ENCODE data around the gene RAPGEF2.

RAPGEF2 gene

DNA sequence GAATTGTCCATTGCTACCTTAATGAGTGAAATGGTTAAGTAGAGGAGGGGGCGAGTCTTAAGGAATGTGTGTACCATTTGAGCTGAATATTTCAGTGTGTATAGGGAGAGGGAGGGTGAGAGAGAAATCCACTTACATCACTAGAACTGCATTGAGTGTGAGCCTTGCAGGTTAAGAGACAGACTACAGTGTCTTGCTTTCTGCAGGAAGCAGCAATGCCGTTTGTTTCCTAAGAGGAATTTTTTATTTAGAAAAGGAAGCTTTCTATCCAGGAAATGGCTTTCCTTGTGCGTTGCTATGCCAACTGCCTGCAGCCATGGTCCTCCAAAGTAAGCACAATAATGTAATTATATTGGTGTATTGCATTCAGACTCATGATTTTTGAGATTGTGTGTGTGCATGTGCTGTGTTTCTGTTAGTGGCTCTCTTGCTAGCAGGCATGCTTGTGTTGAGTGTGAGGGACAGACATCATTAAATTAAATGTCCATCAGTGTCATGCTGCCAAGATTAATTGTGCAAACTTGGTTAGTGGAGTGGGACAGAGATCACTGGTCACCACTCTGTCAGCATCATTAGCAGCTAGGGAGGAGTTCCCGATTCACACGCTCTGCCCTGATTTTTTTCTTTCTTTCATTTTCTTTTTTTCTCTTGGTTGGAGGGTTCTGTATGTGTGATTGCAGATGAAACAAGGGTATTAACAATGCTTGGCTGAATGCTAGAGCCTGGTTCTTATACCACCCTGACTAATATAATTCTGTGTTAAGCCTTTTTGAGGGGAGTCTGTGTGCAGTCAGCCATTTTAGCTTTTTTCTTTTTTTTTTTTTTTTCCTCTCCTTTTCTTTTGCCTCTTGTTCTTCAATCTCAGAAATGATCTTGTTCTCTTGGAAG, 164.3 kb downstream of the RAPGEF2 start:
- Mint-ChIP-seq H3K36me3 (ENCODE audit: insufficient read depth) (no peaks in the 10 kb centered on the region), H3K9me3 (no peaks in the 10 kb centered on the region), H3K27ac (no peak overlapping the region), H3K27me3 (no peaks in the 10 kb centered on the region), H3K4me1 (ENCODE audit: low read depth in 2 of 2) (peaks cover 4 to 14% of the 10 kb centered on the region in 2 donors), H3K4me3 (no peak overlapping the region)
- no peak for DNase-seq
- no peak for ATAC-seq (replicated peaks)

DNA sequence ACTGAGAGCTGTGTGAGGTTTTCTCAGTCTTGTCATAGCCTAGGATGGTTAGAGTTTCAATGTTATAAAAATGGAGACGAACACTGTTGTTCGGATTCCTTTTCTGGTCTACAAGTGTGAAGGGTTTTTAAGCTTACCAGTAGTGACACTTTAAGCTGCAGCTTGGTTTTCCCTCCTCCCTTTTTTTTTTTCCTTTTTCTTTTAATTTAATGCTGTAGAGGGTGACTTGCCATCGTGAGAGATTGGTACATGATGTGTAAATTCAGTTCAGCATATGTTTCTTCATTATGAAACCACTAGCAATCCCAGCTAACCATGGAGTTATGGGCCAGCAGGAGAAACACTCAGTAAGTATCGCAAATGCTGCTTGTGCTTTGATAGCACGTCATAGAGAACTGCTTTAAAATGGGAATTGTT, 165.0 kb downstream of the RAPGEF2 start:
- H3K4me3 Mint-ChIP-seq, result no peak overlapping the region

DNA sequence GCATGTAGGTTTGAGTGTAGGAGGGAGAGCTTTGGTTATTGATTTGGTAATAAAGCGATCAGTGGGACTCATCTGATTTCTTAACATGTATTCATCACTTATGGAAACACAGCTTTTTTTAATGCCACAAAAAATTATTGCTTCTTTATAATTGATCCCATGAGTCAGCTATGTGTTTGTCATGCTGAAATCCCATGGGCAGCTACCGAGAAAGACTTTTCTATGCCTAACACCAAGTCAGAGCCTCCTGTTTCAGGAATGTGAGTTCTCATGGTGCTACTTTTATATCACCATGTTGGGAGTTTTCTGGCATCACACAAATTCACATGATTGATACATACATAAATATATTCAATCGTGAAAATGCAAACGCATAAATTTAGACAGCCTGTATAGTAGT, 165.7 kb downstream of the RAPGEF2 start:
- Mint-ChIP-seq H3K27me3 (no peaks in the 10 kb centered on the region), H3K4me3 (no peak overlapping the region), H3K36me3 (ENCODE audit: insufficient read depth) (peaks cover 1% of the 10 kb centered on the region), H3K4me1 (ENCODE audit: low read depth in 2 of 2) (peaks cover 6 to 25% of the 10 kb centered on the region in 2 donors), H3K27ac (no peak overlapping the region), H3K9me3 (no peaks in the 10 kb centered on the region)
- DNase-seq (no peak), ATAC-seq (replicated peaks) (no peak)

More for the DNA sequence above, 165.0 kb downstream of the RAPGEF2 start:
- ATAC-seq (replicated peaks) (no peak), DNase-seq (no peak)
- no peak overlapping the region for H3K27ac Mint-ChIP-seq
- H3K27me3 Mint-ChIP-seq, result no peaks in the 10 kb centered on the region
- H3K36me3 Mint-ChIP-seq (ENCODE audit: insufficient read depth), result no peaks in the 10 kb centered on the region
- peaks cover 6 to 21% of the 10 kb centered on the region in 2 donors for H3K4me1 Mint-ChIP-seq (ENCODE audit: low read depth in 2 of 2)
- no peaks in the 10 kb centered on the region for H3K9me3 Mint-ChIP-seq

DNA sequence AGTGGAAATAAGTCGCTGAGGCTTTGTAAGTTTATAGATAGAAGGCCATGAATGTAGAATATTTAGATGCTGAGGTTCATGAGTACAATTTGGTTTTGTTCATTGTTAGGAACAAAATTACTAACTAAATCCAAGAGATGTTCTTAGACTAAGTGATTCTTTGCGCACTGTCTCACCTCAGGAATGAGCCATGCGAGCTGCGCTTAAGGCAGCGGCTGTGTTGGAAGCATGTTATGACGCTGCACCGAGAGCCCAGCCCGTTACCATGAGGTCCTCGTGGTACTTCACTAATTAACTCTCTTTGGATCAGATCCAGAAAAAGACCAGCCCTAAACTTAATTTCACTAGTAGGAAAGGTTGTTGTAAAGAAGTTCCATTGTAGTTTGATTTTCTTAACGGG, 166.2 kb downstream of the RAPGEF2 start:
- H3K4me1 Mint-ChIP-seq (ENCODE audit: low read depth in 2 of 2), result peaks cover 6 to 25% of the 10 kb centered on the region in 2 donors
- H3K36me3 Mint-ChIP-seq (ENCODE audit: insufficient read depth), result peaks cover 5% of the 10 kb centered on the region
- H3K27ac Mint-ChIP-seq, result no peak overlapping the region
- DNase-seq (no peak), ATAC-seq (replicated peaks) (no peak)
- H3K27me3 Mint-ChIP-seq, result no peaks in the 10 kb centered on the region
- H3K4me3 Mint-ChIP-seq, result no peak overlapping the region
- H3K9me3 Mint-ChIP-seq, result no peaks in the 10 kb centered on the region

DNA sequence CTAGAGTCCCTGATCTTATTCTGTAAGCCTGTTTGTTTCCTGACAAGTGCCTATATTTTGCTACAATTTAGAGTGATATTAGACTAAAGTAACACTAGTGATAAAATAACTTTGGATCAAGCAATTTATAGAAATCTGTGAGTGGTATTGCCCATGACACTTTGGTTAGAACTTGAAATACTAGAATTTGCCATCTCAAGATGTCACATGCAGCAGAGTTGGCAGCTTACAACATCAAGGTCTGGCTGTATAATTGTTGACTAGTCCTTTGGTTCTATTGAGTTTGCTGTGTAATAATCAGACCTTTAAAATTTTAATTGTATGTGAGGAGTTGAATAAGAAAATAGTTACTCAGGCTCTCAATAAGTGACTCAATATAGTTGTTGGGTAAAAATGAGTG, 167.1 kb downstream of the RAPGEF2 start:
- no peak overlapping the region for H3K27ac Mint-ChIP-seq
- H3K36me3 Mint-ChIP-seq (ENCODE audit: insufficient read depth), result peaks cover 5% of the 10 kb centered on the region
- no peaks in the 10 kb centered on the region for H3K27me3 Mint-ChIP-seq
- no peak overlapping the region for H3K4me3 Mint-ChIP-seq
- H3K4me1 Mint-ChIP-seq (ENCODE audit: low read depth in 2 of 2), result peaks cover 6 to 24% of the 10 kb centered on the region in 2 donors
- H3K9me3 Mint-ChIP-seq, result no peaks in the 10 kb centered on the region
- ATAC-seq (replicated peaks), result no peak
- DNase-seq, result no peak

DNA sequence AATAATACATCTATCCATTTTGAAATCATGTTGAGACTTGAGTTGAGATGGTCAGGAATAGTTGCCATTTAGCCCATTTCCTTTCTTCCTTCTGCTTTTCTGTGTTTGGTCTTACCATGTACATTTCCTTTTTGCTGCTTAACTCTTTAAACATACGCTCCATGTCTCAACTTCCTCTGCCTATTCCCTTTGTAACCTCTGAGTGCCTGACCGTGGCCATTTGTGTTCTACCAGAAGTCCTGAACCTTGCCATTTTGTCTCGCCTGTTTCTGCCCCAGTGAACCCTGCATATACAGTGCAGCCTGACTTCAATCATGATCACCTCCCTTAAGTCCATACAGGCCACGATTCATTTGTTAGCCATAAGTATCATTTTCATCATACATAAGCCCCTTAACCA, 169.0 kb downstream of the RAPGEF2 start:
- peaks cover 6 to 15% of the 10 kb centered on the region in 2 donors for H3K4me1 Mint-ChIP-seq (ENCODE audit: low read depth in 2 of 2)
- no peak overlapping the region for H3K4me3 Mint-ChIP-seq
- no peak overlapping the region for H3K27ac Mint-ChIP-seq
- H3K36me3 Mint-ChIP-seq (ENCODE audit: insufficient read depth), result peaks cover 5% of the 10 kb centered on the region
- no peaks in the 10 kb centered on the region for H3K9me3 Mint-ChIP-seq
- H3K27me3 Mint-ChIP-seq, result no peaks in the 10 kb centered on the region
- ATAC-seq (replicated peaks) (no peak), DNase-seq (no peak)

DNA sequence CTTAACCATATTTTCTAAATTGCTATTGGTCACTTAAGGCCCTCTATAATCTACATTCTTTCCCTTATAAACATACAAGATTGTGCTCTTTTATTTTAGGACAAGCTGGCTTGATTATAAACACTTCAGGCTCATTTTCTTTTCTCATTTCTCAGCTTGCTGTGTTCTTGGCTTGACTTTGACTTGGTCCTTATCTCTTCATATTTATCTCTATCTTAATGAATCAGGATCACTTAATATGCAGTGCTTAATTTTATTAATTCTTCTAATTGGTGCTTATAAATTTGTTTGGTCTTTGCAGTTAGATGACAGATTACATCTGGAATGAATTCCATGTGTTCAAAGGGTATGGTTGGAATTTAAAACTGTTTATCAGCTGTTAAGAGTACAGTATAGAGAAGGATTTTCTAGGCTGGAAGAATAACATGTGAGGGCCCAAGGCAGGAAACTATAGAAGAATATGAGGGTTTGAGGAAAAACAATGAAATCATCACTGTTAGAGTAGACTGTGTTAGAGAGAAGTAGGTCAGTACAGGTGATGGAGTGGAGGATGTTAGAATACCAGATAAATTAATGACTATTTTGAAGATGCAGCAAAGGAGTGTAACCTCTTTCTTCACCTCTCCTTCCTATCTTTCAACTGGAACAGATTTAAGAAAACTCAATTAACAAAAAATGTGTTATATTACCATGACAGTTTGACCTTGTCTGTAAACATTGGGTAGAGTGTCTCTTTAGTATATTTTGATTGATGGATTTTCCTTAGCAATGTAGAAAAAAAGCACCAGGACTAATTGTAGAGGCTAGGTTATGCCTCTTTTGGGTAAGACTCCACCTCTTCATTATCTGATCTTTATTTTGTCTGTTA, 169.6 kb downstream of the RAPGEF2 start:
- Mint-ChIP-seq H3K9me3 (no peaks in the 10 kb centered on the region), H3K36me3 (ENCODE audit: insufficient read depth) (peaks cover 5% of the 10 kb centered on the region), H3K27me3 (no peaks in the 10 kb centered on the region), H3K4me3 (no peak overlapping the region), H3K27ac (no peak overlapping the region), H3K4me1 (ENCODE audit: low read depth in 2 of 2) (peaks cover 6 to 16% of the 10 kb centered on the region in 2 donors)
- DNase-seq (no peak), ATAC-seq (replicated peaks) (no peak)

DNA sequence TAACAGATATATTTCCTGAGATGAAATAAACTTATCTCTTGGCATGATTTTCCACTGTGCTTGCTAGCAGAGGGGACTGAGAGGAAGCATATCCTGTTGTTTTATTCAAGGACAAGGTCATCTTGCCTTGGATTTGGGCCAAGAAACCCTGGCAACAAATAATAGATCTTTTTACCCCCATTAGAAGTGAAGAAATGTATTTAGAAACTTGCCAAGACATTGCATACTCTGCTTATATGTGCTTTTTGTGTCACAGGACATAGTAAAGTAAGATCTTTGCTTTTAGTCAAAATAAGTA, 170.2 kb downstream of the RAPGEF2 start:
- no peak overlapping the region for H3K4me3 Mint-ChIP-seq
- ATAC-seq (replicated peaks) (no peak), DNase-seq (no peak)
- H3K4me1 Mint-ChIP-seq (ENCODE audit: low read depth in 2 of 2), result peaks cover 6 to 20% of the 10 kb centered on the region in 2 donors
- peaks cover 5% of the 10 kb centered on the region for H3K36me3 Mint-ChIP-seq (ENCODE audit: insufficient read depth)
- H3K9me3 Mint-ChIP-seq, result no peaks in the 10 kb centered on the region
- H3K27me3 Mint-ChIP-seq, result no peaks in the 10 kb centered on the region
- no peak overlapping the region for H3K27ac Mint-ChIP-seq

DNA sequence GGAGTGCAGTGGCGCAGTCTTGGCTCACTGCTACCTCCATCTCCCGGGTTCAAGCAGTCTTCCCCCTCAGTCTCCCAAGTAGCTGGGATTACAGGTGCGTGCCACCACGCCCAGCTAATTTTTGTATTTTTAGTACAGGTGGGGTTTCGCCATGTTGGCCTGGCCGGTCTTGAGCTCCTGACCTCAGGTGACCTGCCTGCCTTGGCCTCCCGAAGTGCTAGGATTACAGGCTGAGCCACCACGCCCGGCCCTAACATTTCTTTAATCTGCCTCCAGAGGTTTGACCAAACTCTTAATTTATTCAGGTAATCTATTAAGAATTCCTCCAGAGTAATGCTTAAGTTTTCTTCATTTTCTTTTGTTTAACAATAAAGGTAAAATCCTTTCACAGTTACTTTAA, 171.0 kb downstream of the RAPGEF2 start:
- Mint-ChIP-seq H3K27me3 (no peaks in the 10 kb centered on the region), H3K4me1 (ENCODE audit: low read depth in 2 of 2) (peaks cover 6 to 20% of the 10 kb centered on the region in 2 donors)

DNA sequence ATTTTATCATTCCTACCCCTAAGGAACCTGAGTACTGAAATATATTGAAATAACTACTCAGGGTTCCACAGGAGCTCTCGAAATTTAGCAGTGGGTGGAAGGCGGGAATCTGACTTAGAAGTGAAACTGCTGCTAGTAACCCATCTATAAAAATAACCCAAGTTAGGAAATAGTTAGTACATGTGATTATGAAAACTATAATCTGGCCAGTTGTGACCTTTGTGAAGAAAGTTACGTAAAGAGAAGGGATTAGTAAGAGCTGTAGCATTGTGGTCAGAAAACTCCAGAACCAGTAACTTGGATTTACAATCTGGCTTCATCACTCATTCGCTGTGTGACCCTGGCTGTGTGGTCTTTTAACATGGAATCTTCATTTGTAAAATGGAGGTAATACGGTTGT, 175.5 kb downstream of the RAPGEF2 start:
- ATAC-seq (replicated peaks), result no peak
- Mint-ChIP-seq H3K9me3 (no peaks in the 10 kb centered on the region), H3K4me3 (no peak overlapping the region), H3K27ac (no peak overlapping the region), H3K27me3 (no peaks in the 10 kb centered on the region), H3K36me3 (ENCODE audit: insufficient read depth) (peaks cover 5% of the 10 kb centered on the region), H3K4me1 (ENCODE audit: low read depth in 2 of 2) (peaks cover 0 to 6% of the 10 kb centered on the region in 2 donors)
- DNase-seq, result no peak

More for the DNA sequence above, 171.0 kb downstream of the RAPGEF2 start:
- Mint-ChIP-seq H3K36me3 (ENCODE audit: insufficient read depth) (peaks cover 5% of the 10 kb centered on the region), H3K4me3 (no peak overlapping the region), H3K27ac (no peak overlapping the region), H3K9me3 (no peaks in the 10 kb centered on the region)
- ATAC-seq (replicated peaks), result no peak
- DNase-seq, result no peak

DNA sequence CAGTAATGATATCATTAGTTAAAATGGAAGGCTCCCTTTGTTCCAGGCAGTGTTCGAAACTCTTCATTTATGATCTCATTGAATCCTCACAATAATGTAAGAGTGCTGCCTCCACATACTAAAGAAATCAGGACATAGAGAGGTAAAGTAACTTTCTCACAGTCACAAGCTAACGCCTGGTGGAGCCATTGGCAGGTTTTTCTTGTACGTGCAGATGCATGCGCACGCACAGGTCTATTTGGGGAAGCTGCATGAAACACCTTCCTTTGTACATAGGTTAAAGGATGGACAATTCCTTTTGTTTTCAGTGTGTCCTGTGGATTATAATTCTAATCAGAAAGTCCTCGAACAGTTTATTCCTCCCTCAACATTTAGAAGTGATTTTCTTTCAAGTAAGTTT, 176.2 kb downstream of the RAPGEF2 start:
- DNase-seq, result no peak
- Mint-ChIP-seq H3K27me3 (no peaks in the 10 kb centered on the region), H3K4me1 (ENCODE audit: low read depth in 2 of 2) (peaks cover 0 to 6% of the 10 kb centered on the region in 2 donors), H3K36me3 (ENCODE audit: insufficient read depth) (no peaks in the 10 kb centered on the region), H3K4me3 (no peak overlapping the region), H3K27ac (no peak overlapping the region), H3K9me3 (no peaks in the 10 kb centered on the region)
- ATAC-seq (replicated peaks), result no peak

DNA sequence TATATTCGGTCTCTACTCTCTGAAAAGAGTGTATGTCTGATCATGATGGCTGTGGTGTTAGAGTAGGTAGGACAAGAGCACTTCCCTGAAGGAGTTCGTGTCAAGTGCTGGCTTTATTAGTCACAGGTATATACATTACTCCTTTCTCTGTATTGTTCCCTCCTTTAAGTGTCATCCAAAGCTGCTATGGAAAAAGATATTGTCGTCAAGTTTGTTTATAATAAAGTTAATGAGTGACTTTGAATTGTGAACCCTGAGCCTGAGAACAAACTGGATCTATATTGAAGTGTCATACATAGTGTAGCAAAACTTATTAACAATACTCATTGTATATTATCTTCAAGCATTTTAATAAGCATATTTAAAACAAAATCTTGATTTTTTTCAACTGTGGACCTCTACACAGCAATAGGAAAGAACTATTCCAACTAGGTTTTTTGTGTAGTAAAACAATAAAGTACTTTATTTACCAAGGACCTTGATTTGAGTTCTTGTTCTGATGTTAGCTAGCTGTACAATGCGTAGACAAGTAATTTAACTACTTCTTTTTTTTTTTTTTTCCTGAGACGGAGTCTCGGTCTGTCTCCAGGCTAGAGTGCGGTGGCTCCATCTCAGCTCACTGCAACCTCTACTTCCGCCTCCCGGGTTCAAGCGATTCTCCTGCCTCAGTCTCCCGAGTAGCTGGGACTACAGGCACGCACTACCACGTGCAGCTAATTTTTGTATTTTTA, 177.7 kb downstream of the RAPGEF2 start:
- no peaks in the 10 kb centered on the region for H3K27me3 Mint-ChIP-seq
- no peaks in the 10 kb centered on the region for H3K9me3 Mint-ChIP-seq
- ATAC-seq (replicated peaks), result no peak
- H3K4me3 Mint-ChIP-seq, result no peak overlapping the region
- H3K27ac Mint-ChIP-seq, result no peak overlapping the region
- no peaks in the 10 kb centered on the region for H3K36me3 Mint-ChIP-seq (ENCODE audit: insufficient read depth)
- DNase-seq, result no peak
- peaks cover 0 to 6% of the 10 kb centered on the region in 2 donors for H3K4me1 Mint-ChIP-seq (ENCODE audit: low read depth in 2 of 2)

DNA sequence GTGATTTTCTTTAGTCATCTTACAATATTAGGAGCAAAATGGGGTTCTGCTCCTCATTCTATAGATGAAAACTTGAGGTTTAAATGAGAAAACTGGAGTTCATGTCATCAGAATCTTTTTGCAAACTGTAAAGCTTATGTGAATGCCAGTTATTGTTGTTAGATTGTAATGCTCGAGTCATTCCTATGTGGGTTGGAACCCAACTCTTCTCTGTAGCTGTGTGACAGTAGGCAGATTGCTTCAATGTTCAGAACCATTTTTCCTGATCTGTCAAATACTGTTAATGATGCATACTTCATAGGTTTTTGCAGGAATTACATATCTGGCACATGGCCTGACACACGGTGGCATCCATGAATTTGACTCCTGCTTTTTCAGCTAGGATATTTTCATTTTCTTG, 178.9 kb downstream of the RAPGEF2 start:
- Mint-ChIP-seq H3K4me1 (ENCODE audit: low read depth in 2 of 2) (peaks cover 0 to 9% of the 10 kb centered on the region in 2 donors), H3K27ac (no peak overlapping the region), H3K9me3 (no peaks in the 10 kb centered on the region), H3K4me3 (no peak overlapping the region), H3K27me3 (no peaks in the 10 kb centered on the region), H3K36me3 (ENCODE audit: insufficient read depth) (no peaks in the 10 kb centered on the region)
- ATAC-seq (replicated peaks) (no peak), DNase-seq (no peak)

All from effector memory CD8-positive, alpha-beta T cell (primary cell).